ENCODE results near the gene CKLF.
"Not testable (repeated sequence)": the region's sequence is repeated elsewhere in the genome, so short reads cannot be mapped to it uniquely, and the experiment has no call there.

Gene CKLF, protein sequence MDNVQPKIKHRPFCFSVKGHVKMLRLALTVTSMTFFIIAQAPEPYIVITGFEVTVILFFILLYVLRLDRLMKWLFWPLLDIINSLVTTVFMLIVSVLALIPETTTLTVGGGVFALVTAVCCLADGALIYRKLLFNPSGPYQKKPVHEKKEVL

DNA sequence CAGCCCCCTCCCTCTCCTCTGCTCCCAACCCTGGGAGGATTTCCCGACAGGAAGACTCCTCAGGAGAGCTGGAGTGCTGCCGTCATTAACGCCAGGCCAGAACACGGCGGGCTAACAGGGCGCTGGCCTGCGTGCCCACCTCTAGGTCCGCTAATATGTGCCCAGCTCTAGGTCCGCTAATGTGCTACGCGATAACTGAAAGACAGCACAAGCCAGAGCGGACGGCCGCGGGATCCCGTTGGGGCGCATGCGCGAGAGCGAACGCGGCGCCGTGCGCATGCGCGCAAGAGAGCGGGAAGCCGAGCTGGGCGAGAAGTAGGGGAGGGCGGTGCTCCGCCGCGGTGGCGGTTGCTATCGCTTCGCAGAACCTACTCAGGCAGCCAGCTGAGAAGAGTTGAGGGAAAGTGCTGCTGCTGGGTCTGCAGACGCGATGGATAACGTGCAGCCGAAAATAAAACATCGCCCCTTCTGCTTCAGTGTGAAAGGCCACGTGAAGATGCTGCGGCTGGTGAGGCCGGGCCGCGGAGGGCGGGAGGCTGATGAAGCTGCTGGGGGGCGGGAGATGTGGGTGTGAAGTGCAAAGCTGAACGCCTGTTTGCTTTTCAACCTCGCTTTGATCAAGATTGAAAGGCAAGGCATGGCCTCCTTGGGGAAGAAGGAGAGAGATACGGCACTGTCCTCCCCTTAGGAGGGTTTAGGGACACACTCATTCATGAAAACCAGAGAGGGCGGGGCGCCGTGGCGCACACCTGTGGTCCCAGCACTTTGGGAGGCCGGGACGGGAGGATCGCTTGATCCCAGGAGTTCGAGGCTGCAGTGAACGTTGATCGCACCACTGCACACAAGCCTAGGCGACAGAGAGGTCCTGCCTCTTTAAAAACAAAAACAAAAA is at the start of gene CKLF:
Gene CKLF (plus strand): TSS at position 291 of the 892 bp plus-strand sequence. CDS start 140 bp downstream, at position 431.
- DNase-seq: peak; percentile 76 to 92

DNA sequence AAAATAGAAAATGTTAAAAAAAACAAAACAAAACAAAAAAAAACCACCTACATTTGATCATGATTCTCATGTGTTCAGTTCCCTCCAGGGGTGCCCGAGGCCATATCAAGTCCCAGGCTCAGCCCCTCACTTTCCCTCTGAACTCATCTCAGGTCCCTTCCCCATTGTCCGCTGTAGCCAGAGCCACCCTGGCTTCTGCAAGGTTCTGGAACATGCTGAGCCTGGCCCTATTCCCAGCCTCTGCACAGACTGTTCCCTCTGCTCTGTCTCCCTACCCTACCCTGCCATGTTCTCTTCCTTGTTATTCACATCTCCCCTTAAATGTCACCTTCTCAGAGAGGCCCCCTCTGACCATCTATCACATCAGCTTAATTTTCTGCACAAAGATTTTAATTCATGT is 49.3 kb upstream of the CKLF start:
- DNase-seq: no peak

DNA sequence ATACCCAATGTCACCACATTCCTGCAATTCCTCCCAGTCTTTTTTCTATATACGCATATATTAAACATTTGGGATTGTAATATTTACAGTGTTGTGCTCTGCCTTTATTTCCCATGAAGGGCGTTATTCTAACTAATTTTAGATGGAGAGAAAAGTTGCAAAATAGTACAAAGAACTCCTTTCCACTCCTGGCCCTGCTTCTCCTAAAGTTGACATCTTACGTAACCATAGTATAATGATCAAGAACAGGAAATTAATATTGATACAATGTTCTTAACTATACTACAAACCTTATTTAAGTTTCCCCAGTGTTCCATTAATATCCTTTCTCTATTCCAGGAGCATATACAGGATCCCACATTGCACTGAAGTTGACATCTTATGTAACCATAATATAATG is 48.8 kb upstream of the CKLF start:
- no peak for DNase-seq

DNA sequence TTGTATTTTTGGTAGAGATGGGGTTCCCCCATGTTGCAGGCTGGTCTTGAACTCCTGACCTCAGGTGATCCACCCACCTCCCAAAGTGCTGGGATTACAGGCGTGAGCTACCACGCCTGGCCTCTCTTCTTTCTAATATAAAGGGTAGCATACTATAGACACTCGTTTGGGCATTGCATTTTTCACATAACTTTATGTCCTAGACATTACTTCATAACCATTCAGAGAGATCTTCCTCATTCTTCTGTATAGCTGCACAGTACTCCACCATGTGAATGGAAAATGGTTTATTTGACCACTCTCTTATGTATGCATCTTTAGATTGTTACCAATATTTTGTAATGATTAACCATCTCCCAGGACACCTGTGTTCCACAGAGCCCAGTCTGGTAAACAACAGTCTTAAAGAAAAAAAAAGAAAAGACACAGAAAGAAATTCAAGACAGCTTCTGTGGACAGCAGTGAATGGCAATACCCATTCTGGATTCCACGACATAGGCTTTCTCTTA is 44.6 kb upstream of the CKLF start:
- DNase-seq: no peak

DNA sequence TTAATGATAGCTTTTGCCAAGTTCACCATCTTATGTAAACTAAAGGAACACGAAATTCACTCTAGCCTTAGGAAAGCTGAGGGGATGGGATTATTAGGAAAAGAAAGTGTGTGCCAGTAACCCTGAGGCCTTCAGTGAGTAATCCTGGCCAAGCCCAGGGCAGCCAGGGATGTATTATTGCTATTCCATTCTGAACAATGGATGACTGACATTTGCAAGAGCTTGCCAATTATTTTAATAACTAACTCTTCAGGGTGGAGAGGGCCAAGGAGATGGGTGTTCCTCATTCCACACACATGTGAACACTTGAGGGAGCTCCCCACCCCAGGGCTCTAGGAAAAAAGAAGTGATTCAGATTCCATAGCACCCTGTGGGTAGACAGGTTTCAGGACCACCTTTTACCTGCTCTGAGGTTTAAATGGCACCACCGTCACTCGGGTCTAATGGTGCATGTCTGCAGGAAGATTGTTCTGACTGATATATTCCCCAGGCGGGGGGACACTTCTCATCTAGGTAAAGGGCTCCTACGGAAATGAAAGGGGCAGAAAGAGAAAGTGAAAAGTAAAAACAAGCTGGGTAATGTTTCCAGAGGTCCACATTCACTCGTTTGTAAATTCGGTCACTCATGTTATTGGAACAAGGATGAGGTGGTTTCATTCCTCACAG is 44.0 kb upstream of the CKLF start:
- DNase-seq: no peak

DNA sequence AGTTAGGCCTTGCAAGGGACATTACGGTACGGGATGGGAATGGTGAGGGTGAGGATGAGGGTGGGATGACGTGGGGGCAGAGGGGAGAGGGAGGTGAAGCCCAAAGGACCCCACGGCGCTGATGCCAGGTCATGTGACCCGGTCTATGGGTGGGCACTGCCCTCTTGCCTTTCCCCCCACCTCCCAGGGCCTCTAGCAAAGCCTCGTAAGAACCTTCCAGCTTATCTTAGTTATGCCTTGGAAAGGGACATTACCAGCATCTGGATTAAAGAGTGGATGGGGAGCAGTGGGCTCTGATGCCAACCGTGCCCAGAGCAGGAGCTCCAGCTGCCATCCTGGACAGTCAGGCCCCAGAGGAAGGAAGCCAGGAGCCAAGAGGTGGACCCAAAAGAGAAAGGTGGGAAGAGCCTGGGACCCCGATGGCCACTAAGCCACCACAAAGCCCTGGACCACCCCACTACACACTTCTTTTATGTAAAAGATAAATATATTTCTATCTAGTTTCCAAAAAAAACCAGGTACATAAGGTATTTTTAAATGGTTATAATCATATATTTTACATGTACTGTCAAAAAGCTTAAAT is 43.4 kb upstream of the CKLF start:
- DNase-seq: no peak

DNA sequence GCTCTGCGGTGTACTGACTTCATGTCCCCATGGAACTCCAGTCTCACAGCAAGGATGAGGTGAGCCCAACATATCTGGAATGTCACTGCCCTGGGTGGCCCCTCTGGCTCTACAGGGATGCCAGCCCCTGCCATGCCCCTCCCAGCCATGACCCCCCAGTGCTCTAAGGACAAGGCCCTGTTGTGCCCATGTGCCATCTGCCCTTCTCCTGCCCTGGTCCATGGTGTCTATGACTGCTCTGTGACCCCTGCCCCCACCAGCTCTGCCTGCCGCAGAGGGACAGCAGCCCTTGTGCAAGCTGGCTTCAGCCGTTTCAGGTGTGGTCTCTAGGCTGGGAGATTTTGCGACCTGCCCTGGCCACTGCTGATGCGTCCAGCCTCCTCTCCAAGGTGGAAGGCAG is 42.8 kb upstream of the CKLF start:
- DNase-seq: no peak

DNA sequence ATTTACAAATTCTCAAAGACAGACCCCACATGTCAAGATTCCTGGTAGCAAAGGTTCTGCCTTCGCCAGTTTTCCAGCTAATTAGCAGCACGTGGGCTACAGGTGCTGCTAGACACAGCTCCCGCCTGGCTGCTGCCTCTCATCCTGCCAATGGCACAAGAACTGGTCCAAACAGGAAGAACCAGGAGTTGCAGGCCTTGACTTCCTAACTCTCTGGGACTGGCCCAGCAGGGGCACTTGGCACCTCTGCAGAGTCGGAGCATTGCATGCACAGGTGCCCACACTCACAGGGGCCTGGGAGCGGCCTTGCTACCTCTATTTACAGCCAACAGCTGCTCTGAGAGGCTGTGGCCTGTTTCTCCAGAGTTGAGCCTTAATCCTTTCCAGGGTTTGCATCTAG is 42.1 kb upstream of the CKLF start:
- DNase-seq: no peak

DNA sequence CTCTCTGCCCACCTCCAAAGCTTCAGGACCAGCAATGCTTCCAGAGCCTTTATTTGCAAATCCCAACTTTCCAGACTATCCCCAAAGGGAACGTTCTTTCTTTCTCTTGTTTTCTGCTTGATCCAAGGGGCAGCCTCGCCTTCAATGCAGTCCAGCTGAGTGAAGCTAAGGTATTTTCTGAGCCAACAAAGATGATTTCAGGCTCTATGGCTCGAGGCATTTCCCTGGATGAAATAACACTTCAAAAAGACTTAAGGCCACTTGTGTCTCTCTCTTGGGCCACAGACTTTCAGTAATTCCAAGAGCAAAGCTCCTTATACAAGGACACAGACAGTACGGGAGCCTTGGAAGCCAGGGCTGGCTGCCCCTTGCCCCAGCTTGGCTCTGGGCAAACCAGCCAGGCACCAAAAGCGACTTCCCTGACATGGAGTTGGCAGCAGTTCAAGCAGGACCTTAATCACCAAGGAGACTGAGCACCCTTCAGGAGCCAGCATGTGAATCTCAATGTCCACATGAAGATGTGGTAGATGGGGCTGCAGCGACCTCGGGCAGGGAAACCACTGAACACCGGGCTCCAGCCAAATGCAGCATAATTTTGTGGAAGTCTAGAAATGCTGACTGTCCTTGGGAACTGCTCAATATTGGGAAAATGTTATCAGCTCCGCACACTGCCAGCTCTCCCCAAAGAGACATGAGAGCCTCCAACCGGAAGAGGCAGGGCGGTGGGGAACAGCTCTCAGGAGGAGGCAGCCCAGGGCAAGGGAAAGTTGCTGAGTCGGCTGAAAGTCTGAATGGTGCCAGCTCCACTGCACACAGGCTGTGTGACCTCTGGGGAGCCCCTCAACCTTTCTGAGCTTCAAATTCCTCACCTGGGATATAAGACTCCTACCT is 41.4 kb upstream of the CKLF start:
- no peak for DNase-seq

DNA sequence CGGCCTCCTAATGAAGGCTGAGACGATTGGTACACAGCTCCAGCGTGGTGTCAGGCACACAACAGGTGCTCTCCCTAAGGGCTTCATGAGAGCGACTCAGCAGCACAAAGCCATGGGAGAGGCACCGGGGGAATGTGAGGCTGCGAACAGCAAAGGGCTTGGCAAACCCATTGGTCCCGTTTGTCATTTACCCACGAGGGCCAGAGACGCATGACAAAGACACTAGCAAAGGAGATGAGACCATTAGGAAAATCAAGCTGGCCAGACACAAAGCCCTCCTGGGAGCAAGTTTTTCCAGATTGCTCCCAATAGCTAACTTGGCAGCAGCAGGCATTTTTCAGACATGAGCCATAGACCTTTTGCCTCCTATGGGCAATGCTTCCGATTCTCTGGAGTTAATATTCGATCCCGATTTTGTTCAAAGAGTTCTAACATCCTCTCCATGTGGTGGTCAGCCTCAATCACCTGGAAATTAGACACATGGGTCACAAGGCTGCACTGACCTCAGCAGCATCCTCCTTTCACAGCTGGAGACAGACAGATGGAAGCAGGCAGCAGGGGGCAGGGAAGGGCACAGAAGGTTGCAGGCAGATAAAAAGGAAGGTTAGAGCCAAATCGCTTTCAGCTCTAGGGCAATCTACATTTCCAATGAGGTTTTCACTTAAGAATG is 40.6 kb upstream of the CKLF start:
- peak in 1 of 2 experiments; percentile 74 for DNase-seq

DNA sequence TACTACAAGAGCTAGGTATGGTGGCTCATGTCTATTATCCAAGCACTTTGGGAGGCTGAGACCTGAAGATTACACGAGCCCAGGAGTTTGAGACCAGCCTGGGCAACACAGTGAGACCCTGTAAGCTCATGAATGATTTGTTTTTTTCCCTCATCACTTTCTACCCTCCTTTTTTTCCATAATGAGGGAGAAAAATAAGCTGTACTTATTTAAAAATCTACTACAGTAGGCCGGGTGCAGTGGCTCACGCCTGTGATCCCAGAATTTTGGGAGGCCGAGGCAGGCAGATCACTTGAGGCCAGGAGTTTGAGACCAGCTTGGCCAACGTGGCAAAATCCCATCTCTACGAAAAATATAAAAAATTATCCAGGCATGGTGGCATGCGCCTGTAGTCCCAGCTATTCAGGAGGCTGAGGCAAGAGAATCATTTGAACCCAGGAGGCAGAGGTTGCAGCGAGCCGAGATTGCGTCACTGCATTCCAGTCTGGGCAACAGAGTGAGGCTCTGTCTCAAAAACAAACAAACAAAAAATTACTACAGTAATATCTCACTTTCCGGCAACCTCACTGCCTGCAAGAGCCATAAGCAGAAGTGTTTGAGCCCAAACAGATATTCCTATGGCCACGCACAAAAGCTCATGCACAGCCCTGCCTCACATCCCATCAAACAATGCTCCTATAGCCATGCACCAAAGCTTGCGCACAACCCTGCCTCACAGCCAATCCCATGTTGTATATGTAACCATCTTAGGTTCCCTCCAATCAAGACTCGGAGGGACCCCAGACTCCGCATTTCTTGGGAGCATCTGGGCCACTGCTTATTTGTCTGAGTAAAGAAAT is 39.9 kb upstream of the CKLF start:
- DNase-seq: no peak

DNA sequence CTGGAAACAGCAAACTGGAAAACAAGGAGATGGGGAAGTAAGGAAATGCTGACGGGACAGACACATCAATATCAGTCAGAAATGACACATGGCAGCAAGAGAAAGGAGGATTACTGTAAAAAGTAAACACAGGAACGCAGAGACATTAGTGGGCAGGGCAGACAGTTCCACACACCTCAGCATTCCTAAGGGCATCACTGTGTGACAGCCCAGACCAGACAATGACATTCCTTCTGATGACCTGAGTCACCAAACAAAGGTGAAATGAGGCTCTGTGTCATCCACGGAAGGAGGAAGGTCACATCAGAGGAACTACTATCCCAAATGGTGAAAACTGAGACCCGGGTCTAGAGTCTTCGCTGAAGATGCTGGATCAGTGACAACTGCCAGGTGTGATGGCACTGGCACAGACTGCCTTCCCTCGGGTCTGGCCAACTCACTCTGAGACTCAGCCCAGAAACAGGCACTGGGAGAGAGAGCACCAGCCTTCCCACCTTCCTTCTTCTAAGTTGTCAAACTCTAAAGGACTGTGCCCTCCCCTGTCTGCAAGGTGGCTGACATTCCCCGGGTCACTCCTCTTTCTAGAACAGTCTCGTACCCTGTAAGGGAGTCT is 39.2 kb upstream of the CKLF start:
- no peak for DNase-seq

DNA sequence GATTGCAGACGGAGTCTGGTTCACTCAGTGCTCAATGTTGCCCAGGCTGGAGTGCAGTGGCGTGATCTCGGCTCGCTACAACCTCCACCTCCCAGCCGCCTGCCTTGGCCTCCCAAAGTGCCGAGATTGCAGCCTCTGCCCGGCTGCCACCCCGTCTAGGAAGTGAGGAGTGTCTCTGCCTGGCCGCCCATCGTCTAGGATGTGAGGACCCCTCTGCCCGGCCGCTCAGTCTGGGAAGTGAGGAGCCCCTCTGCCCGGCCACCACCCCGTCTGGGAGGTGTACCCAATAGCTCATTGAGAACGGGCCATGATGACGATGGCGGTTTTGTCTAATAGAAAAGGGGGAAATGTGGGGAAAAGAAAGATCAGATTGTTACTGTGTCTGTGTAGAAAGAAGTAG is 38.0 kb upstream of the CKLF start:
- DNase-seq: not testable (repeated sequence)

DNA sequence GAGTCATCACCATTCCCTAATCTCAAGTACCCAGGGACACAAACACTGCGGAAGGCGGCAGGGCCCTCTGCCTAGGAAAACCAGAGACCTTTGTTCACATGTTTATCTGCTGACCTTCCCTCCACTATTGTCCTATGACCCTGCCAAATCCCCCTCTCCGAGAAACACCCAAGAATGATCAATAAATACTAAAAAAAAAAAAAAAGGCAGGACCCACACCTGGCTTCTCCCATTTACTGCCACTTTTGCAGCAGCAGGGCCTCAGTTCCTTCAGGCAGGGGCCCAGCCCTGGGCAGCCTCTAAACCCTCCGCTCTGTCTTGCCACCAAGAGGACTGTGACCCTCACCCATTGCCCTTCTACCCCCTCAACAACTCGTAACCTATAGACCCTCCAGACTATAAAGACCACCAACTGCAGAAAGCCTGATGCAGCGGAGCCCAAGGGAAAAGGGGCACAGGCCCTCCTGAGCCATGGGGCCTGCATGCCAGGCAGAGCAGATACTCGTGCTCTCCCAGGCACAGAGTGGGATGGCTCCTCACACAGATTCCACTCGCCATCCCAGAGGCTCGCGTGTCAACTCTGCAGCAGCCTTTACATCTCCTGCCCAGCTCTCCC is 37.3 kb upstream of the CKLF start:
- not testable (repeated sequence) for DNase-seq

DNA sequence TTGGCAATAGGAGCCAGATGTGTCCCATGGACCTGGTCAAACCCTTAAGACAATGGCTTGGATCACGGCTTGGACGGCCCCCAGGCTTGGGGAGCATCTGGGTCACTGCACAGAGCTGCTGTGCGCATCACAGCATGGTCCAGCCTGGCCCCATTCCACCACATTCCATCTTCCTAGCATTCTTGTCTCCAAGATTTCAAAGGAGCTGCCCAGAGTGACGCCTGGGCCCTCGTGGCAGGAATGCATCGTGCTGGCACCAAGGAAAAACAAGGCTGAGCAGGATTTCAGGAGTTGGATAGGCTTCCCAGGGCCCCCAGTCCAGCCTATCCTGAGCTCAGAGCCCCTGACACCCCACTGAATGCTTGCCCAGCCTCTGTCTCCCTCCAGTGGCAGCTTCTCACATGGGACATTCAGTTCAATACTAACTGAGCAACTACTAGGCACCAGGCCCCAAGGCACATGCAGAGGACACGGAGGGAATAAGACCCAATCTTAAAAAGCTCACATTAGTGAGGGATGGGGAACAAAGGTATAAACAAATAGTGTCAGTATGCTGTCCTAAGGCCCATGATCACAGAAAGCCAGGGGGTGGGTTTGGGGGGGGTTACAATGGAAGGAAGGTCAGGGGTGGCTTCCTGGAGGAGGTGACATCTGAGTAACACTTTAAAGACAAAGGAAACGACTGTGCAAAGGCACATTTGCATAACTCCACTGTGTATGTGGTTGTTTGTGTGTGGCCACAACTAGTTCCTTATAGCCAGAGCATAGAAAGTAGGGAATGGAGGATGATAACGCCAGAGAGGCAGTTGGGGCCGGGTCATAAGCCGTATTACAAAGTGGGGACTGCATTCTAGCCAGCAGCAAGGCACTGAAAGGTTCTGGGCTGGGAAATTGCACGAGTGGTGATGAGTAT is 36.5 kb upstream of the CKLF start:
- DNase-seq: peak in 1 of 2 experiments; percentile 27

DNA sequence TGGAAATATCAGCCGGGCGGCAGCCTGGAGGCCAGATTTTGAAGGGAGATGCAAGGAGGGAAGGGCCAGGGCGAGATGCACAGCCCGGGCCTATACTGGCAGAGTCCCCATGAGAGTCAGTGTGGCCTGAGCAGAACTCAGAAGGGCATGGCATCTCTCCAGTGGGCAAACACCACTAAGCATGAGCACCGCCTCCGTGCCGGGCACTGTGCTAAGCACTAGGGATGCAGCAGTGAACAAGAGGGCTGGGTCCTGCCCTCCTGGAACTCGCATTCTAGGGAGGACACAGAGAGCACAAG is 35.9 kb upstream of the CKLF start:
- DNase-seq: no peak

DNA sequence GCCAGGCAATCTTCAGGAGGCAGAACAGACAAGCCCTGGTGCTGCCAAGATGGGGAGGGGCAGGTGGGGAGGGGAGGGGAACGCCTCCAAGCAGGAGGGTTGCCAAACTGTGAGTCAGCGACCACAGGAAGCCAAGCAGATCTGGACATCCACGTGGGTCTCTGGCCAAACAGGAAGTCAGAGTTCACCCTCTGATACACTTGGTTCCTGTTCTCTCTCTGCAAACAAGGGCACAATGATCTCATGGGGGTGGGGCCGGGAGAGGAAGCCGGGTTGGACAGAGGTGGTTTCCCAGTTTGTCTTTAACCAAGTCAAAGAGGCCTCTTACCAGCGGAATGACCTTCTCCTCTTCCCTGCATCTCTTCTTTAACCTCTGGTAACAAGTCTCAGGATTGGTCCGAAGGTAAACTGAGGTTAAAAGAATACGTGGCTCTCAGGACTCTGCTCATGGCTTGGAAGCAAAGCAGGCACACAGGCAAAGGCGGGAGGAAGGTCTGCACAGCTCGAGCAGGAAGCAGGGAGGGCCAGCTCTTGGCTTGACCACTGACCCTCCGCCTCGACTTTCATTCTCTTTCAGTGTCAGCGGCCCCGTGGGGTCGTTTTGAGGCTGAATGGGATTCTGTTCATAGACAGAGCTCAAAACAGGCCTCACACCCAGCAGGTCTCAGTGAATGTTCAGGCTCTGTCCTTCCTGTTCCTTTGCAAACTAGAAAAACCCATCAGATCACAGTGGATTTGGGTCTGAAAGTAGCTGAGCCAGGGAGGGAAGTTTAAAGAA is 35.4 kb upstream of the CKLF start:
- DNase-seq: peak; percentile 95 to 98

Data from SW 1271 (cell line).